HepG2 (cell line): ENCODE measurements around the gene STK36. TPM values are rescaled to one million over a fixed set of nuclear protein-coding genes. Genes with fewer than 3 reads are reported as not detected.

Source experiments
- ARID2 ChIP-seq: sonication (generic); formaldehyde crosslinking; IDR thresholded peaks from 2 replicates; pipeline ENCODE4 v1.8.1; 2022; ENCODE audit warnings: mild to moderate bottlenecking, missing genetic modification reagents, borderline replicate concordance
- ARNTL ChIP-seq: sonication (generic); formaldehyde crosslinking; IDR thresholded peaks from 2 replicates; pipeline ENCODE4 v1.4.0; 2020; ENCODE audit warnings: mild to moderate bottlenecking, missing genetic modification reagents
- ERF ChIP-seq: IDR thresholded peaks from 2 replicates; pipeline ENCODE4 v1.6.1; 2018; ENCODE audit warnings: missing biosample characterization, missing genetic modification reagents
- FOXP4 ChIP-seq: sonication (generic); formaldehyde crosslinking; IDR thresholded peaks from 2 replicates; pipeline ENCODE4 v1.4.0; 2020; ENCODE audit warnings: missing genetic modification reagents
- HOXA5 ChIP-seq: sonication (generic); formaldehyde crosslinking; IDR thresholded peaks from 2 replicates; pipeline ENCODE4 v1.4.0; 2020; ENCODE audit warnings: missing genetic modification reagents
- HOXA9 ChIP-seq: sonication (generic); formaldehyde crosslinking; IDR thresholded peaks from 2 replicates; pipeline ENCODE4 v1.8.1; 2022; ENCODE audit warnings: missing genetic modification reagents, mild to moderate bottlenecking, moderate library complexity, borderline replicate concordance
- KLF16 ChIP-seq, 2 experiments: sonication (generic) in 1 of 2; formaldehyde crosslinking in 1 of 2; IDR thresholded peaks; 2 replicates each; pipeline versions ENCODE4 v1.6.1 to v1.8.0; 2016 to 2023; ENCODE audit warnings: missing genetic modification reagents in 2 of 2, missing compliant biosample characterization in 1 of 2
- MIER3 ChIP-seq: IDR thresholded peaks from 2 replicates; pipeline ENCODE4 v1.6.1; 2016; ENCODE audit warnings: missing compliant biosample characterization, borderline replicate concordance
- MXD1 ChIP-seq: sonication (generic); formaldehyde crosslinking; IDR thresholded peaks from 2 replicates; pipeline ENCODE4 v1.4.0; 2020; ENCODE audit warnings: mild to moderate bottlenecking, missing genetic modification reagents
- RORA ChIP-seq: sonication (generic); formaldehyde crosslinking; IDR thresholded peaks from 2 replicates; pipeline ENCODE4 v1.5.0; 2020; ENCODE audit warnings: mild to moderate bottlenecking, missing genetic modification reagents, moderate library complexity
- SIX4 ChIP-seq: sonication (generic); formaldehyde crosslinking; IDR thresholded peaks from 2 replicates; pipeline ENCODE4 v1.4.0; 2020; ENCODE audit warnings: missing genetic modification reagents
- THRA ChIP-seq: sonication (generic); formaldehyde crosslinking; IDR thresholded peaks from 2 replicates; pipeline ENCODE4 v1.4.0; 2020; ENCODE audit warnings: missing genetic modification reagents, borderline replicate concordance
- THYN1 ChIP-seq: sonication (generic); formaldehyde crosslinking; IDR thresholded peaks from 2 replicates; pipeline ENCODE4 v1.8.1; 2023; ENCODE audit warnings: low read depth, mild to moderate bottlenecking, moderate library complexity, missing genetic modification reagents, borderline replicate concordance
- ZGPAT ChIP-seq: IDR thresholded peaks from 2 replicates; pipeline ENCODE4 v1.6.1; 2016; ENCODE audit warnings: mild to moderate bottlenecking
- ZNF547 ChIP-seq: sonication (generic); formaldehyde crosslinking; IDR thresholded peaks from 2 replicates; pipeline ENCODE4 v1.5.1; 2020; ENCODE audit warnings: mild to moderate bottlenecking, missing genetic modification reagents
- ZNF878 ChIP-seq: sonication (generic); formaldehyde crosslinking; IDR thresholded peaks from 2 replicates; pipeline ENCODE4 v1.8.1; 2023; ENCODE audit warnings: mild to moderate bottlenecking, missing genetic modification reagents, moderate library complexity
- polyA plus RNA-seq, 8 experiments: library from polyadenylated mRNA; depleted of rRNA in 3 of 8; stranded (reverse) in 7 of 8; unstranded in 1 of 8; fragments of >200 nt; fragmentation: Illumina TruSeq in 4 of 8; extraction: Trizol in 4 of 8; gene quantifications; 2 replicates each; pipeline versions ENCODE4 v1.2.1 to v1.2.3, GENCODE V29; 2011 to 2016; ENCODE audit warnings: low read depth in 4 of 8, missing spikeins in 1 of 8, mixed read lengths in 1 of 8; ENCODE audit not compliant: insufficient read depth in 1 of 8
- total RNA-seq, 5 experiments: library from RNA; depleted of rRNA; stranded (reverse); fragments of >200 nt; fragmentation: Illumina TruSeq; extraction: Trizol; gene quantifications; 2 replicates each; pipeline ENCODE4 v1.2.3, GENCODE V29; 2016; ENCODE audit warnings: low read depth in 1 of 5
- TF ChIP-seq, protein P1 (sequence below): fragments of 450-650 bp; IDR thresholded peaks from 2 replicates; pipeline ENCODE4 v1.6.1; 2017
- TF ChIP-seq, protein P2 (sequence below): sonication (generic); formaldehyde crosslinking; IDR thresholded peaks from 2 replicates; pipeline ENCODE4 v1.4.0; 2020; ENCODE audit warnings: missing genetic modification reagents

STK36 gene
- total and polyA plus RNA-seq, 2 of the 13 experiments (the other 11 are each of a cell fraction or from before 2014, with no cell fraction given) = 45.9 to 83.5 TPM

DNA sequence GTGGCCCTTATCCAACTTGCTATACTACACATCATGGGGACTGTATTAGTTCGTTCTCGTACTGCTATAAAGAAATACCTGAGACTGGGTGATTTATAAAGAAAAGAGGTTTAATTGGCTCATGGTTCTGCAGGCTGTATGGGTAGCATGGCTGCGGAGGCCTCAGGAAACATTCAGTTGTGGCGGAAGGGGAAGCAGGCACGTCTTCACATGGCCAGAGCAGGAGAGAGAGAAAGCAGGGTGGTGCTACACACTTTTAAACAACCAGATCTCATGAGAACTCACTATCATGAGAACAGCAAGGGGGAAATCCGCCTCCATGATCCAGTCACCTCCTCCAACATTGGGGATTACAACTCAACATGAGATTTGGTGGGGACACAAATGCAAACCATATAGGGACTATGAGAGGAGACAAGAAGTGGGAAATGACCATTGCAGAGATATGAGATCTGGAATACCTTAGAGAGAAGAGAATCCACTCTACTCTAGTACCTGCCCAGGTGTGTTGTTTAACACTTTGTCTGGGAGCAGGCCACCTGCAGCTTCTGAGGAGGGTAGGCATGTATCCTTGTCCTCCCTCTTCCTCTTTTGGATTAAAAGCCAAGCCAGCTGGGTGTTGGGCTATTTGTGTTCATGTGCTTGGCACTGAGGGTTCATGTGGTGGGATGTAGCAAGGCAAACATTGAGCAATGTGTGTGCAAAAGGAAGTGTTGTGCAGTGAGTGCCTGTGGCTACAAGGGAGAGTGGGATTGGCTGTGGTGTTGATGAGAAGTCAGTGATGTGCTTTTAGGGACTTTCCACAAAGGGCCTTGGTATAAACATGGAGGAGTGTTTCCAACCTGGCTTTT, 61.5 kb downstream of the STK36 start (continued):
- TF ChIP-seq THYN1 (CRISPR knock-in tag) (peak; percentile 85; the same call in 1 of the 2 replicates), ZGPAT (CRISPR knock-in tag) (peak; percentile 71; the same call in 1 of the 2 replicates), MXD1 (CRISPR knock-in tag) (no peak), MIER3 (CRISPR knock-in tag) (peak; percentile 99), ARNTL (CRISPR knock-in tag) (peak; percentile 74), KLF16 (CRISPR knock-in tag; IDR thresholded peaks at IDR 0.05) (peak in 1 of 2 experiments; percentile 97; a peak in 2 of 4 replicates), ZNF878 (peak; percentile 52; the same call in 1 of the 2 replicates), ERF (CRISPR knock-in tag) (peak; percentile 97), HOXA9 (no peak), HOXA5 (CRISPR knock-in tag) (peak; percentile 70; the same call in 1 of the 2 replicates), FOXP4 (peak; percentile 87), SIX4 (CRISPR knock-in tag) (0 out of 2 replicates have a peak, but pooled peaks have one; percentile 22), ZNF547 (0 out of 2 replicates have a peak, but pooled peaks have one; percentile 22), THRA (CRISPR knock-in tag) (peak; percentile 85), ARID2 (CRISPR knock-in tag) (0 out of 2 replicates have a peak, but pooled peaks have one; percentile 31), RORA (CRISPR knock-in tag) (0 out of 2 replicates have a peak, but pooled peaks have one; percentile 48)
- TF ChIP-seq, protein P1, sequence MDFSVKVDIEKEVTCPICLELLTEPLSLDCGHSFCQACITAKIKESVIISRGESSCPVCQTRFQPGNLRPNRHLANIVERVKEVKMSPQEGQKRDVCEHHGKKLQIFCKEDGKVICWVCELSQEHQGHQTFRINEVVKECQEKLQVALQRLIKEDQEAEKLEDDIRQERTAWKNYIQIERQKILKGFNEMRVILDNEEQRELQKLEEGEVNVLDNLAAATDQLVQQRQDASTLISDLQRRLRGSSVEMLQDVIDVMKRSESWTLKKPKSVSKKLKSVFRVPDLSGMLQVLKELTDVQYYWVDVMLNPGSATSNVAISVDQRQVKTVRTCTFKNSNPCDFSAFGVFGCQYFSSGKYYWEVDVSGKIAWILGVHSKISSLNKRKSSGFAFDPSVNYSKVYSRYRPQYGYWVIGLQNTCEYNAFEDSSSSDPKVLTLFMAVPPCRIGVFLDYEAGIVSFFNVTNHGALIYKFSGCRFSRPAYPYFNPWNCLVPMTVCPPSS = no peak
- TF ChIP-seq, protein P2, sequence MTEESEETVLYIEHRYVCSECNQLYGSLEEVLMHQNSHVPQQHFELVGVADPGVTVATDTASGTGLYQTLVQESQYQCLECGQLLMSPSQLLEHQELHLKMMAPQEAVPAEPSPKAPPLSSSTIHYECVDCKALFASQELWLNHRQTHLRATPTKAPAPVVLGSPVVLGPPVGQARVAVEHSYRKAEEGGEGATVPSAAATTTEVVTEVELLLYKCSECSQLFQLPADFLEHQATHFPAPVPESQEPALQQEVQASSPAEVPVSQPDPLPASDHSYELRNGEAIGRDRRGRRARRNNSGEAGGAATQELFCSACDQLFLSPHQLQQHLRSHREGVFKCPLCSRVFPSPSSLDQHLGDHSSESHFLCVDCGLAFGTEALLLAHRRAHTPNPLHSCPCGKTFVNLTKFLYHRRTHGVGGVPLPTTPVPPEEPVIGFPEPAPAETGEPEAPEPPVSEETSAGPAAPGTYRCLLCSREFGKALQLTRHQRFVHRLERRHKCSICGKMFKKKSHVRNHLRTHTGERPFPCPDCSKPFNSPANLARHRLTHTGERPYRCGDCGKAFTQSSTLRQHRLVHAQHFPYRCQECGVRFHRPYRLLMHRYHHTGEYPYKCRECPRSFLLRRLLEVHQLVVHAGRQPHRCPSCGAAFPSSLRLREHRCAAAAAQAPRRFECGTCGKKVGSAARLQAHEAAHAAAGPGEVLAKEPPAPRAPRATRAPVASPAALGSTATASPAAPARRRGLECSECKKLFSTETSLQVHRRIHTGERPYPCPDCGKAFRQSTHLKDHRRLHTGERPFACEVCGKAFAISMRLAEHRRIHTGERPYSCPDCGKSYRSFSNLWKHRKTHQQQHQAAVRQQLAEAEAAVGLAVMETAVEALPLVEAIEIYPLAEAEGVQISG = peak; percentile 84
